ENCODE data around the gene IL1RN.

GRCh38 chr2:113104054-113104611, 23.3 kb upstream of the IL1RN start:
- TF ChIP-seq EZH2phosphoT487 (IDR thresholded peaks at IDR 0.05; ENCODE audit: low read length) = no peak
- TF ChIP-seq CTCF (IDR thresholded peaks at IDR 0.05; ENCODE audit: low read length) = no peak
- no peak for TF ChIP-seq EZH2 (optimal IDR thresholded peaks at IDR 0.05; ENCODE audit: low read depth, low read length)
